Measurements from ENCODE around the gene CYTH2. TPM values are rescaled to one million over a fixed set of nuclear protein-coding genes. Genes with fewer than 3 reads are reported as not detected.
"Not testable (repeated sequence)": the region's sequence is repeated elsewhere in the genome, so short reads cannot be mapped to it uniquely, and the experiment has no call there.

Gene CYTH2
- polyA plus RNA-seq, 1 donor from 2014 or later: 31.8 TPM

- Mint-ChIP-seq H3K9me3 (no peaks in the 10 kb centered on the region), H3K27ac (no peak overlapping the region), H3K4me1 (peaks cover 2 to 5% (median 4%) of the 10 kb centered on the region in 3 donors), H3K27me3 (peaks cover 3% of the 10 kb centered on the region), H3K4me3 (no peak overlapping the region), H3K36me3 (no peaks in the 10 kb centered on the region)
Measured at GRCh38 chr19:48518207-48518606, 49.0 kb downstream of the CYTH2 start.

- not testable (repeated sequence) for H3K4me3 Mint-ChIP-seq, H3K27me3 Mint-ChIP-seq, H3K27ac Mint-ChIP-seq
Measured at GRCh38 chr19:48519426-48519825, 50.3 kb downstream of the CYTH2 start.

GRCh38 chr19:48520134-48520533 lies 51.0 kb downstream of the CYTH2 start:
- H3K9me3 Mint-ChIP-seq: peaks cover 3 to 5% (median 4%) of the 10 kb centered on the region in 3 donors
- peaks cover 0 to 2% (median 0%) of the 10 kb centered on the region in 3 donors for H3K4me1 Mint-ChIP-seq
- peaks cover 1% of the 10 kb centered on the region for H3K36me3 Mint-ChIP-seq
- no peak overlapping the region for H3K4me3 Mint-ChIP-seq
- H3K27ac Mint-ChIP-seq: no peak overlapping the region
- peaks cover 9% of the 10 kb centered on the region for H3K27me3 Mint-ChIP-seq

More at GRCh38 chr19:48519426-48519825, 50.3 kb downstream of the CYTH2 start:
- not testable (repeated sequence) for H3K36me3 Mint-ChIP-seq, H3K9me3 Mint-ChIP-seq, H3K4me1 Mint-ChIP-seq

- peaks cover 3% of the 10 kb centered on the region for H3K36me3 Mint-ChIP-seq
- H3K9me3 Mint-ChIP-seq: peaks cover 7 to 22% (median 18%) of the 10 kb centered on the region in 3 donors
- peaks cover 15% of the 10 kb centered on the region for H3K27me3 Mint-ChIP-seq
- no peaks in the 10 kb centered on the region for H3K4me1 Mint-ChIP-seq
- H3K4me3 Mint-ChIP-seq: no peak overlapping the region
- H3K27ac Mint-ChIP-seq: no peak overlapping the region
Measured at GRCh38 chr19:48524221-48524620, 55.1 kb downstream of the CYTH2 start.

- peaks cover 3% of the 10 kb centered on the region for H3K36me3 Mint-ChIP-seq
- H3K9me3 Mint-ChIP-seq: peaks cover 9 to 22% (median 18%) of the 10 kb centered on the region in 3 donors
- H3K27ac Mint-ChIP-seq: no peak overlapping the region
- H3K4me1 Mint-ChIP-seq: no peaks in the 10 kb centered on the region
- H3K27me3 Mint-ChIP-seq: peaks cover 16% of the 10 kb centered on the region
- no peak overlapping the region for H3K4me3 Mint-ChIP-seq
Measured at GRCh38 chr19:48524732-48525131, 55.6 kb downstream of the CYTH2 start.

- peaks cover 13% of the 10 kb centered on the region for H3K27me3 Mint-ChIP-seq
- H3K27ac Mint-ChIP-seq: no peak overlapping the region
- H3K9me3 Mint-ChIP-seq: peaks cover 6 to 19% (median 18%) of the 10 kb centered on the region in 3 donors
- no peaks in the 10 kb centered on the region for H3K4me1 Mint-ChIP-seq
- H3K4me3 Mint-ChIP-seq: no peak overlapping the region
- peaks cover 2% of the 10 kb centered on the region for H3K36me3 Mint-ChIP-seq
Measured at GRCh38 chr19:48529156-48529555, 60.0 kb downstream of the CYTH2 start.

DNA sequence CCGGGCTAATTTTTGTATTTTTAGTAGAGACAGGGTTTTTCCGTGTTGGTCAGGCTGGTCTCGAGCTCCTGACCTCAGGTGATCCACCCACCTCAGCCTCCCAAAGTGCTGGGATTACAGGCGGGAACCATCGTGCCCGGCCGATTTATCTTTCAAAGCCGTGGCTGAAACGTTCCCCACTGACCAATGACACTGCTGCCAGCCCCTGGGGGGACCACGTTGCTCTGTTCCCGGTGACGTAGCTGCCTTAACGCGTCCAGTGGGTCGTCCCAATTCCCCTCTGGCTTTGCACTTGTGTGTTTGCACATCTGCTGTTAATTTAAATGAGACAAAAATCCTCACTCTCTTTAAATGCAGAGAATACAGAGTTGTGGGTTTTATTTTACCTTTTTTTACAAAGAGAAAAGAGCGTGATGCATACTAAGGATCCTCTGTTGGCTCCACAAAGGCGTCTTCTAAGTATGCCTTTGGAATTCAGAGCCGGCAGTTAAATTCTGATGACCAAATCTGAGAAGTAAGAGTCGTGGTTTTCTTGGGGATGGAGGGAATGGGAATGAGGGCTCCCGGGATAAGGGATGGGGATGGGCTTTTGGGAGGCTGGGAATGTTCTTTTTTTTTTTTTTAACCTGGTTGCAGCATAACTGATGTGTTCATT lies 61.0 kb downstream of the CYTH2 start:
- Mint-ChIP-seq H3K27me3 (peaks cover 10% of the 10 kb centered on the region), H3K4me1 (no peaks in the 10 kb centered on the region), H3K27ac (no peak overlapping the region), H3K9me3 (peaks cover 6 to 17% (median 14%) of the 10 kb centered on the region in 3 donors), H3K4me3 (no peak overlapping the region), H3K36me3 (peaks cover 2% of the 10 kb centered on the region)

DNA sequence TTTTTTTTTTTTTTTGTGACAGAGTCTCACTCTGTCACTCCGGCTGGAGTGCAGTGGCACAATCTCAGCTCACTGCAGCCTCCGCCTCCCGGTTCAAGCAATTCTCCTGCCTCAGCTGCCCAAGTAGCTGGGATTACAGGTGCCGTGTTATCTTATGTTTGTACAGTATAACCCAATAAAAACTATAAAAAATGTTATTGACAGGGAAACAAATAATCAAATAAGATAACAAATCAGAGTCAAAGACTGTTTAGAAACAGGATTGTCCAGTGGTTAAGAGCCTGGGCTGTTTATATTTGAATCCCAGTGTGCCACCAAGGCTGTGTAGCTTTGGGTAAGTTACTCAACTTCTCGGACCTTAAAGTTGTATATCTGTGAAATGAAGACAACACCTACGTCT lies 61.6 kb downstream of the CYTH2 start:
- peaks cover 6 to 17% (median 14%) of the 10 kb centered on the region in 3 donors for H3K9me3 Mint-ChIP-seq
- H3K36me3 Mint-ChIP-seq: peaks cover 2% of the 10 kb centered on the region
- no peaks in the 10 kb centered on the region for H3K4me1 Mint-ChIP-seq
- H3K4me3 Mint-ChIP-seq: no peak overlapping the region
- peaks cover 10% of the 10 kb centered on the region for H3K27me3 Mint-ChIP-seq
- H3K27ac Mint-ChIP-seq: no peak overlapping the region

Other genes with a start within 250 kb of the CYTH2 start
- 85.7 TPM for gene CARD8, start 213.5 kb upstream of the CYTH2 start, polyA plus RNA-seq
- gene ZNF114, start 199.3 kb upstream of the CYTH2 start, polyA plus RNA-seq: 0.30 TPM
- gene EMP3, start 143.8 kb upstream of the CYTH2 start, polyA plus RNA-seq: 586 TPM
- 16.2 TPM for gene TMEM143, start 105.4 kb upstream of the CYTH2 start, polyA plus RNA-seq
- gene SYNGR4, start 105.0 kb upstream of the CYTH2 start, polyA plus RNA-seq: not detected
- gene KDELR1, start 77.8 kb upstream of the CYTH2 start, polyA plus RNA-seq: 29.2 TPM
- gene GRIN2D, start 75.7 kb upstream of the CYTH2 start, polyA plus RNA-seq: not detected
- gene GRWD1, start 23.4 kb upstream of the CYTH2 start, polyA plus RNA-seq: 40.3 TPM
- gene KCNJ14, start 13.8 kb upstream of the CYTH2 start, polyA plus RNA-seq: 0.48 TPM
- not detected for gene LMTK3, start 42.5 kb downstream of the CYTH2 start, polyA plus RNA-seq
- gene SULT2B1, start 82.8 kb downstream of the CYTH2 start, polyA plus RNA-seq: not detected
- gene SPACA4, start 137.4 kb downstream of the CYTH2 start, polyA plus RNA-seq: not detected
- not detected for gene FAM83E, start 145.7 kb downstream of the CYTH2 start, polyA plus RNA-seq
- gene RPL18, start 149.8 kb downstream of the CYTH2 start, polyA plus RNA-seq: 2,549 TPM
- gene SPHK2, start 150.1 kb downstream of the CYTH2 start, polyA plus RNA-seq: 11.0 TPM
- gene DBP, start 168.0 kb downstream of the CYTH2 start, polyA plus RNA-seq: 86.1 TPM
- gene CA11, start 176.8 kb downstream of the CYTH2 start, polyA plus RNA-seq: 11.6 TPM
- 0.66 TPM for gene NTN5, start 203.6 kb downstream of the CYTH2 start, polyA plus RNA-seq
- not detected for gene FUT2, start 226.6 kb downstream of the CYTH2 start, polyA plus RNA-seq